Right lobe of liver (tissue), 4 donors: ENCODE results near the gene HDGFL1.

Experiments used
- POLR2A ChIP-seq: fragments of 450-650 bp; IDR thresholded peaks from one replicate; pipeline ENCODE4 v1.6.1; 2017; ENCODE audit warnings: antibody characterized with exemption, mild to moderate bottlenecking
- TF ChIP-seq, protein P1 (sequence below), 4 donors: fragments of 200-600 bp in 3 of 4; fragments of 450-650 bp in 1 of 4; IDR thresholded peaks; one replicate each; pipeline versions ENCODE4 v1.5.1 to v1.8.0; 2016 to 2022; ENCODE audit warnings: antibody characterized with exemption in 4 of 4, mild to moderate bottlenecking in 2 of 4
- donor health status: DM: no; HTN: no; CAD: no.
- donor health status: DM: no; HTN: no; CAD: no.
- donor health status: DM: no; HTN: yes; CAD: no.

GRCh38 chr6:22568854-22569253 lies 512 bp upstream of the HDGFL1 start:
- TF ChIP-seq, protein P1, sequence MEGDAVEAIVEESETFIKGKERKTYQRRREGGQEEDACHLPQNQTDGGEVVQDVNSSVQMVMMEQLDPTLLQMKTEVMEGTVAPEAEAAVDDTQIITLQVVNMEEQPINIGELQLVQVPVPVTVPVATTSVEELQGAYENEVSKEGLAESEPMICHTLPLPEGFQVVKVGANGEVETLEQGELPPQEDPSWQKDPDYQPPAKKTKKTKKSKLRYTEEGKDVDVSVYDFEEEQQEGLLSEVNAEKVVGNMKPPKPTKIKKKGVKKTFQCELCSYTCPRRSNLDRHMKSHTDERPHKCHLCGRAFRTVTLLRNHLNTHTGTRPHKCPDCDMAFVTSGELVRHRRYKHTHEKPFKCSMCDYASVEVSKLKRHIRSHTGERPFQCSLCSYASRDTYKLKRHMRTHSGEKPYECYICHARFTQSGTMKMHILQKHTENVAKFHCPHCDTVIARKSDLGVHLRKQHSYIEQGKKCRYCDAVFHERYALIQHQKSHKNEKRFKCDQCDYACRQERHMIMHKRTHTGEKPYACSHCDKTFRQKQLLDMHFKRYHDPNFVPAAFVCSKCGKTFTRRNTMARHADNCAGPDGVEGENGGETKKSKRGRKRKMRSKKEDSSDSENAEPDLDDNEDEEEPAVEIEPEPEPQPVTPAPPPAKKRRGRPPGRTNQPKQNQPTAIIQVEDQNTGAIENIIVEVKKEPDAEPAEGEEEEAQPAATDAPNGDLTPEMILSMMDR (IDR thresholded peaks at IDR 0.05) = no peak
- TF ChIP-seq POLR2A = no peak
